SK-N-SH (cell line): Measurements from ENCODE around the gene SDCCAG8. TPM values are rescaled to one million over a fixed set of nuclear protein-coding genes. Genes with fewer than 3 reads are reported as not detected.

Experiments
- CTCF ChIA-PET: fragments of 300-600, 350-600 bp; formaldehyde crosslinking; extraction: SDS; loops from one replicate; lab custom pipeline; 2021; lab: Yijun Ruan, JAX
- POLR2A ChIA-PET: fragments of 350-600 bp; sonication (Branson Sonifier 250); formaldehyde crosslinking; extraction: SDS; loops from one replicate; lab custom pipeline; 2020; ENCODE audit warnings: antibody characterized with exemption, inconsistent platforms; lab: Yijun Ruan, JAX
- DNase-seq: peaks from one replicate; pipeline ENCODE4 v3.0.0; 2012
- H2AFZ ChIP-seq: fragments of 200-600 bp; sonication (generic); 2 replicates; pipeline ENCODE4 v1.8.1; 2016; ENCODE audit warnings: antibody characterized with exemption, mild to moderate bottlenecking, low read depth
- H3F3A ChIP-seq: fragments of 200-600 bp; sonication (generic); replicated peaks from 2 replicates; pipeline ENCODE3; 2016; ENCODE audit warnings: antibody characterized with exemption, mild to moderate bottlenecking; ENCODE audit not compliant: insufficient read depth
- H3K27ac ChIP-seq, 2 experiments: fragments of 200-500 bp in 1 of 2; fragments of 200-600 bp in 1 of 2; sonication (Bioruptor generic) in 1 of 2; sonication (generic), shearing (Covaris generic) in 1 of 2; 2 replicates each; pipeline versions ENCODE4 v1.5.1 to v1.6.1; 2014 to 2016; ENCODE audit warnings: low read depth in 2 of 2, inconsistent platforms in 1 of 2, low read length in 1 of 2, mild to moderate bottlenecking in 1 of 2, mixed read lengths in 1 of 2
- H3K27me3 ChIP-seq: fragments of 200-600 bp; sonication (generic), shearing (Covaris generic); 2 replicates; pipeline ENCODE4 v1.6.1; 2016; ENCODE audit warnings: mixed run types; ENCODE audit not compliant: insufficient read depth
- H3K36me3 ChIP-seq, 2 experiments: fragments of 200-500 bp in 1 of 2; fragments of 200-600 bp in 1 of 2; sonication (Bioruptor generic) in 1 of 2; sonication (generic) in 1 of 2; replicated peaks in 1 of 2; 2 replicates each; pipeline versions ENCODE3 to v1.5.1; 2014 to 2016; ENCODE audit warnings: low read length in 1 of 2, mild to moderate bottlenecking in 1 of 2; ENCODE audit not compliant: insufficient read depth in 2 of 2, control insufficient read depth in 1 of 2
- H3K4me1 ChIP-seq, 2 experiments: fragments of 200-500 bp in 1 of 2; fragments of 200-600 bp in 1 of 2; sonication (Bioruptor generic) in 1 of 2; sonication (generic), shearing (Covaris generic) in 1 of 2; 2 replicates each; pipeline versions ENCODE4 v1.5.1 to v1.6.1; 2014 to 2016; ENCODE audit warnings: low read depth in 1 of 2, low read length in 1 of 2, mixed run types in 1 of 2; ENCODE audit not compliant: insufficient read depth in 2 of 2, control insufficient read depth in 1 of 2
- H3K4me2 ChIP-seq: fragments of 200-600 bp; sonication (generic), shearing (Covaris generic); 2 replicates; pipeline ENCODE4 v1.6.1; 2017; ENCODE audit warnings: mixed run types
- H3K4me3 ChIP-seq, 2 experiments: fragments of 200-500 bp in 1 of 2; fragments of 200-600 bp in 1 of 2; sonication (Bioruptor generic) in 1 of 2; sonication (generic), shearing (Covaris generic) in 1 of 2; 2 replicates each; pipeline versions ENCODE4 v1.5.1 to v1.8.1; 2014 to 2016; ENCODE audit warnings: low read depth in 2 of 2, inconsistent platforms in 1 of 2, low read length in 1 of 2, mild to moderate bottlenecking in 1 of 2, mixed read lengths in 1 of 2, moderate library complexity in 1 of 2
- H3K79me2 ChIP-seq: fragments of 200-600 bp; sonication (generic); 2 replicates; pipeline ENCODE4 v1.8.1; 2017; ENCODE audit warnings: mild to moderate bottlenecking; ENCODE audit not compliant: insufficient read depth
- H3K9ac ChIP-seq: fragments of 200-600 bp; sonication (generic); 2 replicates; pipeline ENCODE4 v1.6.1; 2017; ENCODE audit warnings: mixed run types
- H3K9me2 ChIP-seq: fragments of 200-600 bp; sonication (generic); 2 replicates; pipeline ENCODE4 v1.6.1; 2017; ENCODE audit warnings: mixed run types
- H3K9me3 ChIP-seq: fragments of 200-600 bp; sonication (generic); 2 replicates; pipeline ENCODE4 v1.6.1; 2017; ENCODE audit warnings: mixed run types, mild to moderate bottlenecking, moderate library complexity
- H4K20me1 ChIP-seq: fragments of 200-600 bp; sonication (generic); 2 replicates; pipeline ENCODE4 v1.6.1; 2017; ENCODE audit warnings: mild to moderate bottlenecking, mixed run types; ENCODE audit not compliant: insufficient read depth
- CHD2 ChIP-seq: fragments of 150-350 bp; IDR thresholded peaks from 2 replicates; pipeline ENCODE4 v1.6.1; 2018; ENCODE audit warnings: low read length; ENCODE audit not compliant: partially characterized antibody
- EP300 ChIP-seq, 2 experiments: IDR thresholded peaks; 2 replicates each; pipeline versions ENCODE4 v1.4.0 to v1.6.1; 2012; ENCODE audit warnings: borderline replicate concordance in 1 of 2, low read depth in 1 of 2, low read length in 1 of 2
- GABPA ChIP-seq: IDR thresholded peaks from 2 replicates; pipeline ENCODE4 v1.4.0; 2012; ENCODE audit warnings: low read depth, mild to moderate bottlenecking
- GATA2 ChIP-seq: sonication (generic); formaldehyde crosslinking; IDR thresholded peaks from 2 replicates; pipeline ENCODE4 v1.5.0; 2020; ENCODE audit warnings: mild to moderate bottlenecking, missing genetic modification reagents
- REST ChIP-seq: IDR thresholded peaks from 2 replicates; pipeline ENCODE4 v1.6.1; 2012; ENCODE audit warnings: mild to moderate bottlenecking, low read depth, low read length, moderate library complexity
- RFX5 ChIP-seq: IDR thresholded peaks from 2 replicates; pipeline ENCODE4 v1.6.1; 2012; ENCODE audit warnings: mild to moderate bottlenecking, improper control_type of control experiment, low read length
- RXRA ChIP-seq: IDR thresholded peaks from 2 replicates; pipeline ENCODE4 v1.4.0; 2012; ENCODE audit warnings: low read depth, mild to moderate bottlenecking, borderline replicate concordance
- SIN3A ChIP-seq: IDR thresholded peaks from 2 replicates; pipeline ENCODE4 v1.6.1; 2012; ENCODE audit warnings: low read depth, mild to moderate bottlenecking, low read length, moderate library complexity, borderline replicate concordance
- TCF12 ChIP-seq: IDR thresholded peaks from 2 replicates; pipeline ENCODE4 v1.4.0; 2012
- YY1 ChIP-seq: IDR thresholded peaks from 2 replicates; pipeline ENCODE4 v1.4.0; 2012; ENCODE audit warnings: low read depth, mild to moderate bottlenecking
- WGBS: methylation state at CpG from one replicate; pipeline ENCODE4 v1.1.6; 2017; ENCODE audit warnings: low lambda C conversion rate; 5-methylcytosine and 5-hydroxymethylcytosine counted together
- polyA plus RNA-seq, 3 experiments: library from polyadenylated mRNA; depleted of rRNA; stranded (reverse); fragments of >200 nt; gene quantifications; 2 replicates each; pipeline ENCODE4 v1.2.3, GENCODE V29; 2012

SDCCAG8 gene
- polyA plus RNA-seq, 1 of the 3 experiments (the other 2 are of a cell fraction), result 22.7 TPM

- CTCF ChIA-PET, result interaction anchor here (0.6 to 1.3 kb wide), 4 partner anchors 9 to 31 kb away, joined by 3 to 6 read pairs (median 4); no protein-coding TSS in a partner anchor
- Histone ChIP-seq H4K20me1 (no peaks in the 10 kb centered on the region), H3K4me2 (no peak overlapping the region), H3K27ac (no peak overlapping the region), H3K9ac (no peak overlapping the region), H3K79me2 (no peaks in the 10 kb centered on the region)
- no peak for TF ChIP-seq REST
- no peak for TF ChIP-seq SIN3A
- no peak for TF ChIP-seq RFX5
- no peak for TF ChIP-seq GATA2
- no peak for TF ChIP-seq TCF12
- no peak for TF ChIP-seq RXRA
- TF ChIP-seq YY1, result no peak
- no peak for TF ChIP-seq GABPA
- no peak for TF ChIP-seq CHD2
- TF ChIP-seq, all 33 proteins: peak for 0
- Histone ChIP-seq H2AFZ (no peak overlapping the region), H3K9me2 (no peaks in the 10 kb centered on the region), H3K36me3 (peaks cover 0 to 14% of the 10 kb centered on the region in 2 experiments), H3K4me3 (no peak overlapping the region), H3K9me3 (no peaks in the 10 kb centered on the region), H3K4me1 (peaks cover 0 to 3% of the 10 kb centered on the region in 2 experiments; a peak in 2 of 4 replicates), H3F3A (no peaks in the 10 kb centered on the region), H3K27me3 (no peaks in the 10 kb centered on the region)
- POLR2A ChIA-PET, result no interaction called here
- no peak for DNase-seq
- WGBS, result 86% methylated on average over 7 of the region's 8 CpGs
Observed at GRCh38 chr1:243390162-243390791, 134.4 kb downstream of the SDCCAG8 start.

- Histone ChIP-seq H3K4me1 (peaks cover 0 to 3% of the 10 kb centered on the region in 2 experiments; a peak in 2 of 4 replicates), H3K79me2 (no peaks in the 10 kb centered on the region), H2AFZ (no peak overlapping the region), H3K27me3 (no peaks in the 10 kb centered on the region), H3K9me3 (no peaks in the 10 kb centered on the region), H3F3A (no peaks in the 10 kb centered on the region), H3K4me2 (no peak overlapping the region), H3K4me3 (no peak overlapping the region), H3K9ac (no peak overlapping the region), H4K20me1 (no peaks in the 10 kb centered on the region), H3K9me2 (no peaks in the 10 kb centered on the region), H3K36me3 (peaks cover 0 to 20% of the 10 kb centered on the region in 2 experiments), H3K27ac (no peak overlapping the region)
- TF ChIP-seq EP300 (IDR thresholded peaks at IDR 0.05; ENCODE audit: borderline replicate concordance in 1 of 2, low read depth in 1 of 2, low read length in 1 of 2), result no peak
- no peak for DNase-seq
- CTCF ChIA-PET, result no interaction called here
- 91% methylated on average over 1 of the region's 1 CpG for WGBS
- POLR2A ChIA-PET, result no interaction called here
Observed at GRCh38 chr1:243391355-243391754, 135.5 kb downstream of the SDCCAG8 start.
